HG03103 (cell line): ENCODE results near the gene ABCF2.

Experiments
- ATAC-seq: cut with Tn5 transposase; IDR thresholded peaks from one replicate; pipeline ENCODE4 v1.9.1; 2021; ENCODE audit warnings: low read depth; ENCODE audit not compliant: unreplicated experiment

Gene ABCF2

DNA sequence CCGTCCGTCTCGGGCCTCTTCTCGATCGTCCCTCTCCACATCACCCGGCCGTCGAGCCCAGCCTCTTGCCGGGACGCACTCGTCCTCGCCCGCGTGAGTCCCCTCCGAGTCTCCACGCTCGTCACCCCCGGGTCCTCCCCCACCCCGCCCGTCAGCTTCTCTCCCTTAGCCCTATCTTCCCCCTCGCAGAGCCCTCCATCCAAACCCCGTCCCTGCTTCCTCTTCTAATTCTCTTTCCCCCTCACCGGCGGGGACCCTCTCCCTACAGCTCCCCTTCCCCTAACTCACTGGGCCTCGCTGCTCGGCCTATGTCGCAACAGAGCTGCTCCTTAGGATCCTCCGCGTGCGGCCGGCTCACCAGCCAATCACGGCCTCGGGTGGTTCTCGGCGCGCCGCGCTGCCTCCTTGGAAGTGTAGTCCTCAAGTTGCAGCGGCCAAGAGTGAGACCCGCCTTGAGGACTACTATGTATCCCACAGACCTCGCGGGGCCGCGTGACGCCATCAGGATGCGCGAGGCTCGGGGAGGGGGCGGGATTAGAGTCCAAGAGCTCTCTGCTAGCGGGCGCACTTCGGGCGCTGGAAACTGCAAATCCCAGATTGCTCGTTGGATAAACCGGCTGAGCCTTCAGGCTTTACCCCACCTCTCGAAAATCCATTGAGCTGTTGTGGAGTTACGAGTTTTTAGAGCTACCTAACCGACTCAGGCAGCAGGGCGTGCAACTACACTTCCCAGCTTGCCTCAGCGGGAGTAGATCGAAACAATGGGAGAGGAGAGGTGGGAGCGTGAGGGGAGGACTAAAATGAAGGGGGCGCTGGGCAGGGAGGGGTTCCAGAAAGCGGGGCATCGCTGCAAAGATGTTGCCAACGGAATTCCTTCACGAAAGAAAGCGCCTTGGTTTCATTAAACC, at the start of gene ABCF2:
Gene ABCF2, minus strand, starts transcription at position 331 of the 908 bp plus-strand sequence. CDS start 747 bp downstream, outside the sequence.
- ATAC-seq = peak; percentile 99

- ATAC-seq = no peak
Measured at GRCh38 chr7:151275813-151276577, 49.0 kb upstream of the ABCF2 start.

- ATAC-seq = no peak
Measured at GRCh38 chr7:151274936-151275812, 48.2 kb upstream of the ABCF2 start.

- ATAC-seq = no peak
Measured at GRCh38 chr7:151274396-151274795, 47.4 kb upstream of the ABCF2 start.

GRCh38 chr7:151273651-151274390, 46.8 kb upstream of the ABCF2 start:
- no peak for ATAC-seq

- no peak for ATAC-seq
Measured at GRCh38 chr7:151272877-151273276, 45.9 kb upstream of the ABCF2 start.

- no peak for ATAC-seq
Measured at GRCh38 chr7:151272405-151272804, 45.4 kb upstream of the ABCF2 start.

- ATAC-seq = no peak
Measured at GRCh38 chr7:151271699-151272355, 44.8 kb upstream of the ABCF2 start.

DNA sequence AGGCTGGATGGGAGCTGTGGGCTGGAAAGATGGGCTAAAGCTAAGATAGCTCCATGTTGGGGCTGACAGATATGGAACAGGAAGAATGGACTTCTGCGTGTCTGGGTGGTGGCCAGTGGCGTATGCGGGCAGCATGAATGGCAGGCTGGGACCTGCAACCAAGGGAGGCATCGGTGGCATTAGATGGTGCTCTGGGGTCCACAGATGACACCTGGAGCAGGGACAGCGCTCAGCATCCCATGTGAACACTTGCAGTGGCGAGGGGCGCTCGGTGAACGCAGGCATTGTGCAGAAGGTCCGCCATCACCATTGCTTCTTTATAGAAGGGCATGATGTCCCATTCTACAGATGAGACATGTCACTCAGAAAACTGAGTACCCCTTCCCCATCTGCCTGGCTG, 42.5 kb upstream of the ABCF2 start:
- ATAC-seq = no peak

DNA sequence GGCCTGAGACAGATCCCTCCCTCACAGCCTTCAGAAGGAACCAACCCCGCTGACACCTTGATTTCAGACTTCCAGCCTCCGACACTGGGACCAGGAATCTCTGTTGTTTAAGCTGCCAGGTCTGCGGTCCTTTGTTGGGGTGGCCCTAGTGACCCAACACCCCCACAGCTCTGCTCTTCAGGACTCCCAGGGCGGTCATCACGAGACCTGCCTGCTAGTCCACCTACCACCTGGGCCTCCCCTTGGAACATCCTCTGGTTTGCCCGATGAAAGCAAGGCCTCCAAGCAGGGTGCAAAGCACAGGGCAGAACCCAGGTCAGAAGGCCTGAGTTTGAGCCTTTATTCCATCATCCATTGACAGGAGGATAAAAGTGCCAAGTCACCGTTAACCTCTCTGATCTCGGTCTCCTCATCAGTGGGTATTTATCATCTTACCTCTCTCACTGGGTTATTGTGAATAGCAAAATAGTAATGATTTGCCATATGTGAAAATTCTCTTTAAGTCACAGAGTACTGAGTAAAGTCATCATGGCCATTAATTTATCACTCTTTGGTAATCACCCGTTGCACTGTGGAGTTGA, 38.4 kb upstream of the ABCF2 start:
- ATAC-seq = no peak

DNA sequence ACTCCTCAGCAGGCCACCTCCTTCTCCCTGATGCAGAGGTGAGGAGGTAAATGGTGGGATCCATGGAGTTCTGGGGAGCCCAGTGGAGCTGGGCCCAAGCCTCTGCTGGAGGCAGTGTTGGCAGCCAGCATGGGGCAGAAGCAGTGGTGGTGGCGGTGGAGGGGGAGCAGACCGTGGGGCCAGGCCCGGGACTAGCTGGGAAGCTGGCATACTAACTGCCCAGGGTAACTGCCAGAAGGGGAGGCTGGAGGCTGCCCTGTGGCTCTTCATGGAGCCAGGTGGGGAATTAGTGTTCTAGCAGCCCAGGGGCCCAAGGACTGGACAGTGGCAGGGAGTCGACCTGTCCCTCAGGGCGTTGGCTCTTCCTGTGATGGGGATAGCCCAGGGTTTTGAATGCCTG, 37.6 kb upstream of the ABCF2 start:
- no peak for ATAC-seq

GRCh38 chr7:151261529-151261928, 34.5 kb upstream of the ABCF2 start:
- no peak for ATAC-seq

DNA sequence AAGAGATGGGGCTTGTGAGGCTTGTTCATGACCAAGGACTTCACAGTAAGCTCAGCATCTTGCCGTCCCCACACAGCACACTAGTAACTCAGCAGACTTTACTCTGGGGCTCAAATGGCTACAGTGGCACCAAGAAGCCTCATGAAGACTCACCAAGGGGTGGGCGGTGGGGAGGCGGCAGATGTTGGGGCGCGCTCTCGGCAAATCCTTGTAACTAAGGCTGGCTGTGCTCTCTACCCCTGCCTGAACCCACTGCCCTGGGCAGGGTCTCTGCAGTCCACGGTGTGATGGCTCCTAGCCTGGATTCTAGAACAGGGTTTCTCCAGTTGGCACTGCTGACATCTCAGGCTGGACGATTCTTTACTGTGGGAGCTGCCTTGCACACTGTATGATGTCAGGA, 33.9 kb upstream of the ABCF2 start:
- no peak for ATAC-seq

GRCh38 chr7:151260471-151260870, 33.5 kb upstream of the ABCF2 start:
- ATAC-seq = no peak

DNA sequence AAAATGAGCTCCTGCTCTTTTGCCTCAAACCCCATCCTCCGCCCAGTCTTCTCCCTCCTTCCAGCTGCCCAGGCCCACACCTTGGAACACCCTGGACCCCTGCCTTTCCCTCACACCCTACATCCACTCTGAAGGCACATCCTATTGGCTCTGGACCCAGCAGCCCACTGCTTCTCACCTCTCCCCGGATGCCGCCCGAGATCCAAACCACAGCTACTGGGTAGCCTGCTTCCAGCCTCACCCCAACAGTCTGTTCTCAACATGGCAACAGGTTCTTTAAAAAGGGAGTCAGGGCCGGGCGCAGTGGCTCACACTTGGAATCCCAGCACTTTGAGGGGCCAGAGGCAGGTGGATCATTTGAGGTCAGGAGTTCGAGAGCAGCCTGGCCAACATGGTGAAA, 31.0 kb upstream of the ABCF2 start:
- ATAC-seq = no peak

GRCh38 chr7:151256410-151257045, 29.5 kb upstream of the ABCF2 start:
- ATAC-seq = no peak

- ATAC-seq = no peak
Measured at GRCh38 chr7:151255390-151255789, 28.4 kb upstream of the ABCF2 start.

- ATAC-seq = no peak
Measured at GRCh38 chr7:151254851-151255250, 27.8 kb upstream of the ABCF2 start.

GRCh38 chr7:151254316-151254715, 27.3 kb upstream of the ABCF2 start:
- ATAC-seq = no peak
